Nasal cavity respiratory epithelium epithelial cell of viscerocranial mucosa (primary cell): ENCODE results near the gene CLASRP. TPM values are rescaled to one million over a fixed set of nuclear protein-coding genes. Genes with fewer than 3 reads are reported as not detected.

Experiments
- total RNA-seq: library from RNA; depleted of rRNA; stranded (reverse); fragments of >200 nt; gene quantifications from 2 replicates; pipeline ENCODE4 v1.2.3, GENCODE V29; 2014

Gene CLASRP, protein sequence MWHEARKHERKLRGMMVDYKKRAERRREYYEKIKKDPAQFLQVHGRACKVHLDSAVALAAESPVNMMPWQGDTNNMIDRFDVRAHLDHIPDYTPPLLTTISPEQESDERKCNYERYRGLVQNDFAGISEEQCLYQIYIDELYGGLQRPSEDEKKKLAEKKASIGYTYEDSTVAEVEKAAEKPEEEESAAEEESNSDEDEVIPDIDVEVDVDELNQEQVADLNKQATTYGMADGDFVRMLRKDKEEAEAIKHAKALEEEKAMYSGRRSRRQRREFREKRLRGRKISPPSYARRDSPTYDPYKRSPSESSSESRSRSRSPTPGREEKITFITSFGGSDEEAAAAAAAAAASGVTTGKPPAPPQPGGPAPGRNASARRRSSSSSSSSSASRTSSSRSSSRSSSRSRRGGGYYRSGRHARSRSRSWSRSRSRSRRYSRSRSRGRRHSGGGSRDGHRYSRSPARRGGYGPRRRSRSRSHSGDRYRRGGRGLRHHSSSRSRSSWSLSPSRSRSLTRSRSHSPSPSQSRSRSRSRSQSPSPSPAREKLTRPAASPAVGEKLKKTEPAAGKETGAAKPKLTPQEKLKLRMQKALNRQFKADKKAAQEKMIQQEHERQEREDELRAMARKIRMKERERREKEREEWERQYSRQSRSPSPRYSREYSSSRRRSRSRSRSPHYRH
- 7.2 and 15.0 TPM in 2 replicates for total RNA-seq

DNA sequence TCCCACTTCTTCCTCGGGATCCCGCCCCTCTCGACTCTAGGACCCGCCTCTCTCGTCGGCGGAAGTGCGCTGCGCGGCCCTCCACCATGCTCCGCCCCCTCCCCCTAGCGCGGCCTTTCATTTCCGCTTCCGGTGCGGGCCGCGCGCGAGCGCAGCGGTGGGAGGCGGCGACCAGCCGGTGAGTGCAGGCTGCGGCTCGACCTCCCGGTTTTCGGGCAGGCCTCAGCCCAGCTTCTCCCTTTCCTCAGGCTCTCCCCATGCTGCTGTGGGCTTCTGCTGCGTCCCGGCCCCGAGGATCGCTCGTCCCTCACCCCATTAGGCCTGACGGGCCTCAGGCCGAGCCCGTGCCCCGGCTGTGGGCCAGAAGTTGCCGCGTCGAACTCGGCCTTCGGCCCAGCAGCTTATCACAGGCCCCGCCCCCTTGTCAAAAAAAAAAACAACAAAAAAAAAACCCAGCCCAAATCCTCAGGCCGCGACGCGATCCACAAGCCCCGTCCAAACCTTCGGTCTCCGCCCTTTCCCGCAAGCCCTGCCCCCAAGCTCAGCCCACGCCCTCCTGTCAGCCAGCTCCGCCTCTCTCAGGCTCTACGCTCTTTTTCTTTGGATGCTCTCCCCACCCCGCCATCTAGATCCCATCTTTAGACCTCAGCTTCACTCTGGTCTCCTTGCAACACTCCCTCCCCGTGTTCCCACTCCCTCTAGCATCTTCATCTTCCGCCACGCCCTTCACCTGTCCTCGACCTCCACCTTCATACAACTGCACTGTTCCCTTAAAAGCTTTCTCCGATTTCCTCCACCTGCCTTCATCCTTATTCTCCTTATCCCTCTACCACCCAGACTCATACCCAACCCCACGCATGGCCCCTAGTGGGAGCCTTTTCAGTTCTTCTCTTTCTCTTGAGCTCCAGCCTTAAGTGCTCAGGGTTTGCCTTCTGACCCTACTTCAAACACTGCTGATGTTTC is at the start of gene CLASRP:
CLASRP (plus strand) TSS at position 115 of the 963 bp plus-strand sequence. CDS start 1,168 bp downstream, outside the sequence.

DNA sequence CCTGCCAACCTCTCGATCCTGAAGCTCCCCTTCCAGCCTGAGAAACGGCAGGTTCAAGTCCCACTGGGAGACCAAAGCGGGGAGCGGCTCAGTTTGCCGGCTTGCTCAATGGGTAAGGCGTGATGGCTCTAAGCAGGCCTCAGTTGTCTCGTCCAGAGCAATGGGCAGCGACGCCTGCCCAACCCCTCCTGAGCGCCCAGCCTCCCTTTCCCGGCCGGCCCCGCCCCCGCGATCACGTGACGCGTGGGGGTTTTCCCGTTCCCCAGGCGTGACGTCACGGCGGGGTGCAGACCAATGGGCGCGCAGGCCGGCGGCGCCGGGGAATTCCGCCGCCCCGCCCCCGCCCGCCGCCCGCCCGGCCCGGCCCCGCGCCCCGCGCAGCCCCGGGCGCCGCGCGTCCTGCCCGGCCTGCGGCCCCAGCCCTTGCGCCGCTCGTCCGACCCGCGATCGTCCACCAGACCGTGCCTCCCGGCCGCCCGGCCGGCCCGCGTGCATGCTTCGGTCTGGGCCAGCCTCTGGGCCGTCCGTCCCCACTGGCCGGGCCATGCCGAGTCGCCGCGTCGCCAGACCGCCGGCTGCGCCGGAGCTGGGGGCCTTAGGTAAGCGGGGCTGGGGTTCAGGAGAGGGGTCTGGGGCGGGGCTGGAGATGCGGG is 37.6 kb upstream of the CLASRP start, which contains the start of gene RELB:
RELB (plus strand) TSS at position 378 of the 653 bp plus-strand sequence; CDS start at position 494, 116 bp downstream.

DNA sequence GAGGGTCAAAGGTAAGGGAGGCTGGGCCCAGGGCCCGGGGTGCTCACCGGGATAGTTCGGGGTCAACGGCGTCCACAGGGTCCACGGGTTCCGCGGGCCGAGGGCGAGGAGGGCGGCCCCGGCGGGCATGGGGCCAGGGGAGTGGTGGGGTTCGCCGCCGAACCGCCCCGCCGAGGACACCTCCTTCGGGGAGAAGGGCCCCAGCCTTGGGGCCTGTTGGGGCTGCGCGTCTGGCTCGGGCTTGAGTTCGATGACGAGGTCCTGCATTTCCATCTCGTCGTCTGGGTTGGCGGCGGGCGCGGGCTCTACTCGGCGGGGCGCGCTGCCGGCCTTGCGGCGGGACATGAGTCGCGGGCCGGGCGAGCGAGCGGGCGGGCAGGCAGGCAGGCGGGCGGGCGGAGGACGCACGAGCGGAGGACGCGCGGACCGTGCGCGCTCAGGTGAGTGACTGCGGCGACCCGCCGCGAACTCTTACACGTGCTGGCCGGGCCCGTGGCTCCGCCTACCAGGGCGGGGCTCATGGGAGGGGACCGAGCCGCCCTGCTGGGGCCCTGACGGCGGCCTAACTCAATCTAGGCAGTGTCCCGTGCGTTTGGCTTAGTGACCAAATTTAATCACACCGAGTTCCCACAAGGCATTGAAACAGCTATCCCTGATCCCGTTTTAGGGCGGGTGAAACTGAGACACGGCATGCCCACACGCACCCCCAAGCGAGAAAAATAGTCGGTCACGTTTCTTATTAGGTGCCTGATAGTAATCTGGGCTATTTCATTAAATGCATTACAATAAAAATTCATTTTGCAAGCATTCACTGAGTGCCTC is 37.4 kb downstream of the CLASRP start, which contains the start of gene ZNF296:
ZNF296 (minus strand) TSS at position 450 of the 822 bp plus-strand sequence; CDS start at position 345, 105 bp downstream.

DNA sequence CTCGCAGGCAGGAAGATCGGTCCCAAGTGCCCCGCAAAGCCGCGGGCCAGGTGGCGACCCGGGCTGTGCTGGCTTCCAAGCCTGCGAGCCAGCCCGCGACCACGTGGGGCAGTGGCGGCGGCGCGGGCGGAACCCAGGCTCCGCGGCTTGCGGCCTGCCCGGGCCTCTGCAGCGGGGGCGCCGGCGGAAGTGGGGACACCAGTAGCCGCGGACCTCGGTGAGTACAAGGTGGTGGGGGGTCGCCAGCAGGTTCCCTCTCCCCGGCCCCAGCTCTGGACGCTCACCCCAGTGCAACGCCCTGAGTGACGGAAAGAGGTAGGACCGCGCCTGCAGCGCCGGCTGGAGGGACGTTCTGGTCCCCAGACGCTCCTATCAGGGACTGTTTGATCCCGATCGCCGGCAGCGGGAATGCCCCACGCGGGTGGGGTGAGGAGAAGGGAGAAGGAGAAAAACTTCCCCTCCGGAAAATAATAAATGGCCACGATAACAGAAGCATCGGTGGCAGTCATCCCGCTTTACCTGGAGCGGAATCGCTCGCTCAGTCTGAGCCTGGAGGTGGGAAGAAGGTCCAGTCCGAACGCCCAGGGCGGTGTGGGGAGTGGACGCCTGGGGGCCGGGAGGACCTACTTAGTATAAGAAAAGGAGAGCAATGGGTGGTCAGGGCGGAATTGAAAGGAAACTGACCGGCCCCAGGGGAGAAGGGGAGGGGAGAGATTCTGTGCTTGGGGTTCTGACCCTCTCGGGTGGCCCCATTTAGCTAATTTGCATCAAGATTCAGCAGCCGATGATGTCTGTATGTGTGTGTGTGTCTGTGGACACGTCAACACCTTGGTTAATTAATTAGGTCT is 40.4 kb downstream of the CLASRP start, which contains the start of gene GEMIN7:
GEMIN7 (plus strand) TSS at position 198 of the 848 bp plus-strand sequence. CDS start 10,855 bp downstream, outside the sequence.

DNA sequence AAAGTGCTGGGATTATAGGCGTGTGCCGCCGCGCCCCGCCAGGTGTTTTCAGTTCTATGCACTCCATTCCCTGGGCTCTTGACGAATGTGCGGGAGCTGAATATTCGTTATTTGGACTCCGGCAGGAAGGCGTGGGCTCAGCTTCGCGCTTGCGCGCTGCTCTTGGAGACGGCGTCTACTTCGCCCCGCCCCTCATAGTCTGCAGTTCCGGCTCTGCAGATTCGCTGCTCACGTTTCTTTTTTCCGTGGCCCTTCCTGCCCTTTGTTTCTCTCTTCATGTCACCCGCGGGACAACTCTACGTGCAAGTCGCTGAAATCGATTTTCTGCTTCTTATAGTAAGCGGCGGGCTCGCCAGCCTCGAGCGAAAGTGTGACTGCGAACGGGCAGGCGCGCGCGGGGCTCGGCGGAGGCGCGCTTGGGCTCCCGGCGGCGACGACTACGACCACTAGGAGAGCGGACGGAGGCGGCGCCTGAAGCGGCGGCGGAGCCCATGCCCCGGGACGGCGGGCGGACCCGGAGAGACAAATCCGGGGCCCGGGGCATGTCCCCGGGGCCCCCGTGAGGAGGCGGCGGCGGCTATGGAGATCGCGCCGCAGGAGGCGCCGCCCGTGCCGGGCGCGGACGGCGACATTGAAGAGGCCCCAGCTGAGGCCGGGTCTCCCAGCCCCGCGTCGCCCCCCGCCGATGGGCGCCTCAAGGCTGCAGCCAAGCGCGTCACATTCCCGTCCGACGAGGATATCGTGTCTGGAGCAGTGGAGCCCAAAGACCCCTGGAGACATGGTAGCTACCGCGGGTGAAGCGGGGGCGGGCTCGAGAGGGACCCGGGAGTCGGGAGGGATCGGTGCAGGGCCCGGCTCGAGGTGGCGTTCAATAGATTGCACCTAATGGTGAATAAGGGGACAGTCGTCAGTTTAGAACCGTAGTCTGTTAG is 54.2 kb downstream of the CLASRP start, which contains the start of gene PPP1R37:
PPP1R37 (plus strand) TSS at position 433 of the 932 bp plus-strand sequence; CDS start at position 580, 147 bp downstream.

Other genes with a start within 250 kb of the CLASRP start
- gene BCAM, start 229.9 kb upstream of the CLASRP start, total RNA-seq: 26.0 and 61.4 TPM in 2 replicates
- gene NECTIN2, start 192.7 kb upstream of the CLASRP start, total RNA-seq: 49.9 and 65.4 TPM in 2 replicates
- gene TOMM40, start 147.8 kb upstream of the CLASRP start, total RNA-seq: 62.5 and 73.3 TPM in 2 replicates
- 27.3 and 227 TPM in 2 replicates for gene APOE, start 133.2 kb upstream of the CLASRP start, total RNA-seq
- 0.43 TPM in 1 of 2 replicates, not detected in the other for gene APOC1, start 124.4 kb upstream of the CLASRP start, total RNA-seq
- not detected in 2 replicates for gene APOC4, start 96.8 kb upstream of the CLASRP start, total RNA-seq
- gene APOC2, start 93.0 kb upstream of the CLASRP start, total RNA-seq: not detected in 2 replicates
- 33.5 and 73.4 TPM in 2 replicates for gene CLPTM1, start 83.7 kb upstream of the CLASRP start, total RNA-seq
- gene RELB, start 37.6 kb upstream of the CLASRP start, total RNA-seq: 5.8 and 14.2 TPM in 2 replicates
- 0.68 and 1.2 TPM in 2 replicates for gene ZNF296, start 37.4 kb downstream of the CLASRP start, total RNA-seq
- gene GEMIN7, start 40.2 kb downstream of the CLASRP start, total RNA-seq: 14.9 and 27.0 TPM in 2 replicates
- gene PPP1R37, start 54.1 kb downstream of the CLASRP start, total RNA-seq: 16.1 and 35.8 TPM in 2 replicates
- 0.34 and 0.93 TPM in 2 replicates for gene NKPD1, start 121.9 kb downstream of the CLASRP start, total RNA-seq
- gene TRAPPC6A, start 139.2 kb downstream of the CLASRP start, total RNA-seq: 7.9 and 8.2 TPM in 2 replicates
- gene BLOC1S3, start 139.7 kb downstream of the CLASRP start, total RNA-seq: 6.1 and 6.2 TPM in 2 replicates
- 0.07 TPM in 1 of 2 replicates, not detected in the other for gene EXOC3L2, start 206.4 kb downstream of the CLASRP start, total RNA-seq
- 6.8 and 40.3 TPM in 2 replicates for gene MARK4, start 212.2 kb downstream of the CLASRP start, total RNA-seq